PC-3 (cell line): ENCODE measurements around the gene DACT2. TPM values are rescaled to one million over a fixed set of nuclear protein-coding genes. Genes with fewer than 3 reads are reported as not detected.

Experiments used
- ATAC-seq: fragments of 200-7000 bp; cut with Tn5 transposase; 2 replicates; pipeline ENCODE4 v1.9.1; 2020; ENCODE audit warnings: mild to moderate bottlenecking, moderate library complexity
- BruUV-seq: library from RNA; stranded (reverse); fragments of 400-500 nt; replicated peaks from 2 replicates; lab custom pipeline; 2021; lab: Mats Ljungman, UMichigan
- CTCF ChIA-PET: fragments of 300-600 bp; sonication (Branson Sonifier 250); formaldehyde crosslinking; loops from one replicate; lab custom pipeline; 2022; ENCODE audit warnings: antibody characterized with exemption; lab: Charles Lee
- POLR2A ChIA-PET: fragments of 300-600 bp; sonication (Branson Sonifier 250); formaldehyde crosslinking; loops from one replicate; lab custom pipeline; 2022; ENCODE audit warnings: antibody characterized with exemption; ENCODE audit not compliant: unreplicated experiment; lab: Charles Lee
- DNase-seq: peaks from one replicate; pipeline ENCODE4 v3.0.0-alpha.2; 2015
- H2AFZ ChIP-seq: fragments of 300-600 bp; sonication (generic); 2 replicates; pipeline ENCODE4 v1.6.0; 2016; ENCODE audit warnings: antibody characterized with exemption, low read length
- H3F3A ChIP-seq: fragments of 300-600 bp; sonication (generic); one replicate; pipeline ENCODE4 v1.6.0; 2017; ENCODE audit warnings: antibody characterized with exemption, low read length, control low read depth, mild to moderate bottlenecking; ENCODE audit not compliant: unreplicated experiment
- H3K27ac ChIP-seq: fragments of 300-600 bp; sonication (generic); 2 replicates; pipeline ENCODE4 v1.5.1; 2016; ENCODE audit warnings: mild to moderate bottlenecking, low read length
- H3K27me3 ChIP-seq: fragments of 300-600 bp; sonication (generic); 2 replicates; pipeline ENCODE4 v1.6.1; 2016; ENCODE audit warnings: low read length, mixed read lengths
- H3K36me3 ChIP-seq: fragments of 300-600 bp; sonication (generic); 2 replicates; pipeline ENCODE4 v1.6.1; 2016; ENCODE audit warnings: low read depth, mixed run types, low read length, mixed read lengths
- H3K4me1 ChIP-seq: fragments of 300-600 bp; sonication (generic); 2 replicates; pipeline ENCODE4 v1.5.1; 2016; ENCODE audit warnings: low read length; ENCODE audit not compliant: insufficient read depth
- H3K4me2 ChIP-seq: fragments of 300-600 bp; sonication (generic); 2 replicates; pipeline ENCODE4 v1.6.0; 2016; ENCODE audit warnings: low read length
- H3K4me3 ChIP-seq: fragments of 300-600 bp; sonication (generic); 2 replicates; pipeline ENCODE4 v1.5.1; 2016; ENCODE audit warnings: mild to moderate bottlenecking, low read length, mixed read lengths
- H3K79me2 ChIP-seq: fragments of 300-600 bp; sonication (generic); 2 replicates; pipeline ENCODE4 v1.6.1; 2017; ENCODE audit warnings: low read length, mixed read lengths
- H3K9ac ChIP-seq: fragments of 300-600 bp; sonication (generic); 2 replicates; pipeline ENCODE4 v1.6.0; 2016; ENCODE audit warnings: mild to moderate bottlenecking, low read length
- H3K9me2 ChIP-seq: fragments of 300-600 bp; sonication (generic); replicated peaks from 2 replicates; pipeline ENCODE4 v1.6.1; 2016; ENCODE audit warnings: mixed run types, low read length, mixed read lengths
- H3K9me3 ChIP-seq: fragments of 300-600 bp; sonication (generic); 2 replicates; pipeline ENCODE4 v1.6.1; 2016; ENCODE audit warnings: low read length, mixed read lengths
- H4K20me1 ChIP-seq: fragments of 300-600 bp; sonication (generic); 2 replicates; pipeline ENCODE4 v1.6.1; 2016; ENCODE audit warnings: low read length, mixed read lengths
- CTCF ChIP-seq: fragments of 300-600 bp; sonication (generic); conservative IDR thresholded peaks from 2 replicates; pipeline ENCODE4 v1.5.1; 2017; ENCODE audit warnings: antibody characterized with exemption, low read depth, mild to moderate bottlenecking, low read length
- EZH2 ChIP-seq: fragments of 300-600 bp; sonication (generic); IDR thresholded peaks from one replicate; pipeline ENCODE4 v1.6.1; 2017; ENCODE audit warnings: antibody characterized with exemption, mild to moderate bottlenecking, low read length; ENCODE audit not compliant: unreplicated experiment
- EZH2phosphoT487 ChIP-seq: fragments of 300-600 bp; sonication (generic); IDR thresholded peaks from 2 replicates; pipeline ENCODE4 v1.6.1; 2018; ENCODE audit warnings: mild to moderate bottlenecking, antibody characterized with exemption, low read length, borderline replicate concordance
- intact Hi-C: fragments of 100-400 bp; cut with micrococcal nuclease; formaldehyde crosslinking; loops from 2 replicates; pipeline ENCODE4 v1.9.0; 2023
- total RNA-seq: library from RNA; depleted of rRNA; stranded (reverse); fragments of >200 nt; gene quantifications from 2 replicates; pipeline ENCODE4 v1.2.3, GENCODE V29; 2014

The DACT2 gene
- total RNA-seq, 1 experiment from 2014 or later = not detected

GRCh38 chr6:168308390-168309144 lies 11.0 kb downstream of the DACT2 start:
- no peak overlapping the region for H3K9ac ChIP-seq
- no peaks in the 10 kb centered on the region for H3K79me2 ChIP-seq
- ATAC-seq = no peak
- no peak overlapping the region for H2AFZ ChIP-seq
- H3K27me3 ChIP-seq = peaks cover 22% of the 10 kb centered on the region
- intact Hi-C loops = no loop called here
- POLR2A ChIA-PET = no interaction called here
- TF ChIP-seq CTCF (no peak), EZH2phosphoT487 (no peak), EZH2 (no peak)
- no peaks in the 10 kb centered on the region for H3K36me3 ChIP-seq
- H3K4me3 ChIP-seq = no peak overlapping the region
- H3K27ac ChIP-seq = no peak overlapping the region
- H3K4me2 ChIP-seq = no peak overlapping the region
- BruUV-seq = no TSS peak
- H3K9me2 ChIP-seq = no peaks in the 10 kb centered on the region
- CTCF ChIA-PET = no interaction called here
- H3F3A ChIP-seq = no peaks in the 10 kb centered on the region
- no peaks in the 10 kb centered on the region for H3K4me1 ChIP-seq
- no peak for DNase-seq
- no peaks in the 10 kb centered on the region for H4K20me1 ChIP-seq
- H3K9me3 ChIP-seq = no peaks in the 10 kb centered on the region

- ATAC-seq (no peak), DNase-seq (no peak)
- Histone ChIP-seq H3K79me2 (no peaks in the 10 kb centered on the region), H3K9me3 (no peaks in the 10 kb centered on the region), H3K27ac (no peak overlapping the region), H3K27me3 (peaks cover 29% of the 10 kb centered on the region), H3F3A (no peaks in the 10 kb centered on the region), H2AFZ (no peak overlapping the region), H3K4me2 (no peak overlapping the region), H3K9ac (no peak overlapping the region), H4K20me1 (no peaks in the 10 kb centered on the region), H3K4me1 (no peaks in the 10 kb centered on the region), H3K4me3 (no peak overlapping the region), H3K36me3 (no peaks in the 10 kb centered on the region), H3K9me2 (no peaks in the 10 kb centered on the region)
- CTCF ChIA-PET = no interaction called here
- BruUV-seq = no TSS peak
- POLR2A ChIA-PET = no interaction called here
- no peak for TF ChIP-seq EZH2
- no peak for TF ChIP-seq EZH2phosphoT487
- TF ChIP-seq CTCF = no peak
- intact Hi-C loops = no loop called here
Measured at GRCh38 chr6:168307695-168308021, 11.9 kb downstream of the DACT2 start.

DNA sequence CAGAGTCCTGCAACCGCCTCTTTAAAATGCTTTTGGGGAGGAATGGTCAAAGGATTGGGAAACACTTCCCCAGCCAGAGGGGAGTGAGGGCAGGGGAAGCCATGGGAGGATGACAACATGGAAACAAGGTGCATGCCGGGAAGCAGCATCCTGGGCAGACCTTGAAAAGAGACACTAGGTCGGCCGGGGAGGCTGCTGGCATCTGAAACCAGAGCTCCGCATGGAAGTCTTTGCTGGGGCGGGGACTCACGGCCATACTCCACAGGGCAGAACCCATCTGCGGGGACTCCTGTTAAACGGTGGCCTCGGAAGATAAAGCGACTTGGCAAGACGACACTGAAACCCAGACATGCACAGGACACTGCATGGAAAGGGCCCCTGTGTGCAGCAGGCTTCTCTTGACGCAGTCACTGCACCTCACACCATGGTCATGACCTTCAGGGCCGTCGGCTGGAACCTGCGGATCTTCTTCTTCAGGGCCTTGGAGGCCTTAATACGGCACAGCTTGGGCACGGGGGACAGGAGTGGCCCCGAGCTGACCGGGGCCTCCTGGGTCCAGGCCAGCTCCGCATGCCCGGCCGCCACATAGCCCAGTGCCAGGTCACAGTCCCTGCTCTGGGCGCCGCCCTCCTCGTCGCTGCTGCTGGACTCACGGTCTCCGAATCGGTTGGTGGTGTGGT lies 12.4 kb downstream of the DACT2 start:
- Histone ChIP-seq H2AFZ (no peak overlapping the region), H3K4me2 (no peak overlapping the region), H3K79me2 (no peaks in the 10 kb centered on the region), H3K9me3 (no peaks in the 10 kb centered on the region), H3K9me2 (no peaks in the 10 kb centered on the region), H3K27me3 (peaks cover 34% of the 10 kb centered on the region), H3F3A (no peaks in the 10 kb centered on the region), H3K4me1 (no peaks in the 10 kb centered on the region), H4K20me1 (no peaks in the 10 kb centered on the region), H3K9ac (no peak overlapping the region), H3K27ac (no peak overlapping the region), H3K36me3 (no peaks in the 10 kb centered on the region), H3K4me3 (no peak overlapping the region)
- POLR2A ChIA-PET = no interaction called here
- BruUV-seq = no TSS peak
- intact Hi-C loops = no loop called here
- CTCF ChIA-PET = no interaction called here
- no peak for TF ChIP-seq EZH2phosphoT487
- TF ChIP-seq CTCF = no peak
- no peak for TF ChIP-seq EZH2
- no peak for DNase-seq
- no peak for ATAC-seq
